Kidney (tissue), 13 donors: ENCODE data around the gene TARP.

Experiments
- DNase-seq, 5 donors: peaks; one replicate each; pipeline ENCODE4 v3.0.0-alpha.2; 2013 to 2020
- FAIRE-seq: peaks from 2 replicates; lab custom pipeline; 2012; peaks lifted over from hg19 to GRCh38; lab: Jason Lieb, UNC
- H3K27ac ChIP-seq, 2 donors: one replicate each; pipeline ENCODE4 v1.7.0; 2013; ENCODE audit warnings: low read depth in 2 of 2, low read length in 2 of 2, inconsistent platforms in 1 of 2
- H3K27me3 ChIP-seq: one replicate; pipeline ENCODE4 v1.7.1; 2013; ENCODE audit warnings: low read length, inconsistent platforms; ENCODE audit not compliant: control insufficient read depth, insufficient read depth
- H3K36me3 ChIP-seq, 3 donors: one replicate each; pipeline versions ENCODE4 v1.7.0 to v1.7.1; 2013; ENCODE audit warnings: low read length in 3 of 3, control low read depth in 1 of 3, inconsistent platforms in 1 of 3; ENCODE audit not compliant: insufficient read depth in 3 of 3, control insufficient read depth in 2 of 3
- H3K4me1 ChIP-seq, 3 donors: one replicate each; pipeline versions ENCODE4 v1.7.0 to v1.7.1; 2013; ENCODE audit warnings: low read length in 3 of 3, inconsistent platforms in 1 of 3, low read depth in 1 of 3; ENCODE audit not compliant: control insufficient read depth in 2 of 3, insufficient read depth in 2 of 3
- H3K4me3 ChIP-seq, 3 donors: one replicate each; pipeline versions ENCODE4 v1.7.0 to v1.8.1; 2013; ENCODE audit warnings: low read length in 3 of 3, control low read depth in 1 of 3, inconsistent platforms in 1 of 3
- H3K9ac ChIP-seq, 3 donors: one replicate each; pipeline versions ENCODE4 v1.7.0 to v1.7.1; 2013; ENCODE audit warnings: low read length in 3 of 3, control low read depth in 1 of 3, inconsistent platforms in 1 of 3
- H3K9me3 ChIP-seq, 3 donors: one replicate each; pipeline versions ENCODE4 v1.7.0 to v1.7.1; 2013; ENCODE audit warnings: low read length in 3 of 3, control low read depth in 1 of 3, inconsistent platforms in 1 of 3; ENCODE audit not compliant: control insufficient read depth in 2 of 3, insufficient read depth in 1 of 3
- CTCF ChIP-seq: IDR thresholded peaks from 3 replicates; pipeline ENCODE4 v1.5.1; 2012; ENCODE audit warnings: mild to moderate bottlenecking, moderate library complexity, borderline replicate concordance; ENCODE audit not compliant: insufficient read depth; ENCODE audit errors: extremely low read depth
- intact Hi-C: fragments of 100-400 bp; cut with DNase I; formaldehyde crosslinking; loops from one replicate; pipeline ENCODE4 v1.11.1; 2022
- donor health status: control.
- donor health status: control.
- donor health status: control.
- donor health status: control.
- donor health status: control.
- donor health status: DM: yes; HTN: yes; CAD: no.
- donor health status: Normal renal cell carcinoma (clear cell type).

Gene TARP

GRCh38 chr7:38291650-38292049, 18.2 kb upstream of the TARP start:
- Histone ChIP-seq H3K4me3 (no peak overlapping the region), H3K9ac (no peak overlapping the region), H3K36me3 (no peaks in the 10 kb centered on the region), H3K27ac (no peak overlapping the region), H3K4me1 (no peaks in the 10 kb centered on the region), H3K27me3 (no peaks in the 10 kb centered on the region), H3K9me3 (no peaks in the 10 kb centered on the region)
- FAIRE-seq (no peak), DNase-seq (no peak)
- TF ChIP-seq CTCF = no peak
- intact Hi-C loops = no loop called here

- FAIRE-seq = no peak
- no peaks in the 10 kb centered on the region for H3K36me3 ChIP-seq
- no peak overlapping the region for H3K27ac ChIP-seq
- no peak overlapping the region for H3K4me3 ChIP-seq
- intact Hi-C loops = no loop called here
- DNase-seq = no peak
- no peaks in the 10 kb centered on the region for H3K9me3 ChIP-seq
- H3K27me3 ChIP-seq = no peaks in the 10 kb centered on the region
- H3K4me1 ChIP-seq = no peaks in the 10 kb centered on the region
- no peak overlapping the region for H3K9ac ChIP-seq
- TF ChIP-seq CTCF = no peak
Observed at GRCh38 chr7:38291117-38291647, 17.7 kb upstream of the TARP start.

- no peak overlapping the region for H3K4me3 ChIP-seq
- no peak overlapping the region for H3K9ac ChIP-seq
- H3K27ac ChIP-seq = no peak overlapping the region
- H3K36me3 ChIP-seq = no peaks in the 10 kb centered on the region
- DNase-seq (no peak), FAIRE-seq (no peak)
- no peaks in the 10 kb centered on the region for H3K9me3 ChIP-seq
- H3K4me1 ChIP-seq = no peaks in the 10 kb centered on the region
- no peaks in the 10 kb centered on the region for H3K27me3 ChIP-seq
- no peak for TF ChIP-seq CTCF
- intact Hi-C loops = no loop called here
Observed at GRCh38 chr7:38284553-38284952, 11.1 kb upstream of the TARP start.

- Histone ChIP-seq H3K4me3 (no peak overlapping the region), H3K9ac (no peak overlapping the region), H3K36me3 (no peaks in the 10 kb centered on the region), H3K27me3 (no peaks in the 10 kb centered on the region), H3K27ac (no peak overlapping the region), H3K9me3 (no peaks in the 10 kb centered on the region), H3K4me1 (no peaks in the 10 kb centered on the region)
- DNase-seq (no peak), FAIRE-seq (no peak)
- TF ChIP-seq CTCF = no peak
- intact Hi-C loops = no loop called here
Observed at GRCh38 chr7:38283809-38284208, 10.4 kb upstream of the TARP start.
